MG63 (cell line): Measurements from ENCODE around the gene MEGF8. TPM values are rescaled to one million over a fixed set of nuclear protein-coding genes. Genes with fewer than 3 reads are reported as not detected.
"Not testable (repeated sequence)": the region's sequence is repeated elsewhere in the genome, so short reads cannot be mapped to it uniquely, and the experiment has no call there.

ENCODE experiments used
- DNase-seq: peaks from one replicate; pipeline ENCODE4 v3.0.0-alpha.2; 2020
- H3K27me3 ChIP-seq: fragments of 250-450 bp; sonication (Bioruptor Pico); 2 replicates; pipeline ENCODE4 v1.5.1; 2020; ENCODE audit warnings: mild to moderate bottlenecking, moderate library complexity
- H3K36me3 ChIP-seq: fragments of 250-450 bp; sonication (Bioruptor Pico); 2 replicates; pipeline ENCODE4 v1.5.1; 2020; ENCODE audit warnings: mild to moderate bottlenecking, moderate library complexity
- H3K4me3 ChIP-seq: fragments of 250-450 bp; sonication (Bioruptor Pico); 2 replicates; pipeline ENCODE4 v1.5.1; 2020; ENCODE audit warnings: mild to moderate bottlenecking, moderate library complexity
- H3K9me3 ChIP-seq: fragments of 250-450 bp; sonication (Bioruptor Pico); 2 replicates; pipeline ENCODE4 v1.5.1; 2020; ENCODE audit warnings: mild to moderate bottlenecking, moderate library complexity
- total RNA-seq: library from RNA; depleted of rRNA; stranded (reverse); fragments of >200 nt; shearing (Covaris generic); gene quantifications from 2 replicates; pipeline ENCODE4 v1.2.3, GENCODE V29; 2014; ENCODE audit warnings: low replicate concordance

Gene MEGF8
- total RNA-seq, 1 experiment from 2014 or later: 26.7 TPM

DNA sequence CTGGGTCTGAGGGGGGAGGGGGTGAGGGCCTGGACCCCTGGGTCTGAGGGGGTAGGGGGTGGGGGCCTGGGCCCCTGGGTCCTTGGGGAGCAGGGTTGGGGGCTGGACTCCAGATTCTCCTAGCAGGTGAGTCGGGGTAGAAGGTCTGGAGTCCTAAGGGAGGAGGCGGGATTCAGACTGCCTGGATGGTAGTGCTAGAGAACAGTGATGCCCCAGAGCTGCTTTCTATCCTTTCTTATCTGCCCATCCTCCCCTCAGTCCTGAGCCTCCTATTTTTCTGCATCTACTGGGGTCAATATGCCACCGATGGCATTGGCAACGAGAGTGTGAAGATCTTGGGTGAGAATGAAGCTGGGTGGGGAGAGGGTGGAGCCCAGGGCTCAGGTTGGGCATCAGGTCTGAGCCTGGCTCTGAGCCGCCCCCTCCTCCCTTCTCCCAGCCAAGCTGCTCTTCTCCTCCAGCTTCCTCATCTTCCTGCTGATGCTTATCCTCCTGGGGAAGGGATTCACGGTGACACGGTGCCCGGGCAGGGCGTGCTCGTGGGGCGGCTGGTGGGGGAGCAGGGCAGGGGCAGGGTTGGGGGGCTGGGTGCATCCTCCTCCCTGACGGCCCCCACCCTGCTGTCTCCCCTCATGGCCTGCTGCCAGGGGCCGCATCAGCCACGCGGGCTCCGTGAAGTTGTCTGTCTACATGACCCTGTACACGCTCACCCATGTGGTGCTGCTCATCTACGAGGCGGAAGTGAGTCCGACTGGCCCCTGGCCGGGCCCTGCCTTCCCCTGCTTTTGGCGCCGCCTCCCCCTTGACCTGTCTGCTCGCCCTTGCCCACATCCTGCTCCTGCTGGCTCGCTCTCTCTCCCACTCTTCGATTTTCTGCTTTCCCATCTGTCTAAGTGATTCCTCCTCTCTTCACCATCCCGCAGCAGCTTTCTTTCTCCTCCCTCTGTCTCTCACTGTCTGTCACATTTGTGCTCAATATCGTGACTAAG, 8.9 kb upstream of the MEGF8 start:
- Histone ChIP-seq H3K27me3 (peaks cover 14% of the 10 kb centered on the region), H3K9me3 (no peaks in the 10 kb centered on the region), H3K4me3 (no peak overlapping the region), H3K36me3 (no peaks in the 10 kb centered on the region)
- DNase-seq: peak; percentile 73

- Histone ChIP-seq H3K27me3 (peaks cover 14% of the 10 kb centered on the region), H3K36me3 (no peaks in the 10 kb centered on the region), H3K9me3 (no peaks in the 10 kb centered on the region), H3K4me3 (no peak overlapping the region)
- no peak for DNase-seq
Observed at GRCh38 chr19:42317535-42317934, 7.9 kb upstream of the MEGF8 start.

DNA sequence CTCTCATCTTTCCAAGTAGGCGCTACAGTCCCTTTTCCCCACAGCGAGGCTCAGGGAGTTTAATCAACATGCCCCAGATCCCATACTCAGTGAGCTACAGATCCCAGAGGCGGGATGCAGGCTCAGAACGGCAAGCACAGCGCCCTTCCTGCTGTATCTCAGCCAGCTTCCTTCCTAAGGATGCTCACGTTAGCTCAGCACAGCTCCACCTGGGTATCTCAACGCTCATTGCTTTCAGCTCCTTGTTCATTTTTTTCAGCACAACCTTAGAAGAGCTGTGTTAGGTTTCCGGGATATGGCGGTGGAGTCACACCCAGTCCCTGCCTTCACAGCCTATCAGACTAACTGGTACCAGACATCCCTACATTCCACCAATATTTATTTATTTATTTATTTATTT, 3.1 kb upstream of the MEGF8 start:
- Histone ChIP-seq H3K4me3 (no peak overlapping the region), H3K36me3 (no peaks in the 10 kb centered on the region), H3K27me3 (no peaks in the 10 kb centered on the region), H3K9me3 (no peaks in the 10 kb centered on the region)
- no peak for DNase-seq

DNA sequence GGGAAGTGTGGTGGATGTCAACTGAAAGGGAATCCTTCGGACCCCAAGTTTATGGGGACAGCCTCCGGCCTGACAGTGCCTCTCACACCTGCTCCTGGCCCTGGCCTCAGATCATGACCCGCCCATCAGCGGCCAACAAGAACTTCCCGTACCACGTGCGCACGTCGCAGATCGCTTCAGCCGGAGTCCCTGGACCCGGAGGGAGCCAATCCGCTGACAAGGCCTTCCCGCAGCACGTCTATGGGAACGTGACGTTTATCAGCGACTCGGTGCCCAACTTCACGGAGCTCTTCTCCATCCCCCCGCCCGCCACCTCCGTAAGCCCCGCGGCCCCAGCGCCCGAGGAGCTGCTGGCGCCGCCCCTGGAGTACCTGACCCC, 2.0 kb upstream of the MEGF8 start:
- no peaks in the 10 kb centered on the region for H3K27me3 ChIP-seq
- no peaks in the 10 kb centered on the region for H3K9me3 ChIP-seq
- no peak for DNase-seq
- no peak overlapping the region for H3K4me3 ChIP-seq
- H3K36me3 ChIP-seq: no peaks in the 10 kb centered on the region

- Histone ChIP-seq H3K27me3 (no peaks in the 10 kb centered on the region), H3K9me3 (no peaks in the 10 kb centered on the region), H3K36me3 (no peaks in the 10 kb centered on the region), H3K4me3 (no peak overlapping the region)
- no peak for DNase-seq
Observed at GRCh38 chr19:42323852-42324654, 1.4 kb upstream of the MEGF8 start.

DNA sequence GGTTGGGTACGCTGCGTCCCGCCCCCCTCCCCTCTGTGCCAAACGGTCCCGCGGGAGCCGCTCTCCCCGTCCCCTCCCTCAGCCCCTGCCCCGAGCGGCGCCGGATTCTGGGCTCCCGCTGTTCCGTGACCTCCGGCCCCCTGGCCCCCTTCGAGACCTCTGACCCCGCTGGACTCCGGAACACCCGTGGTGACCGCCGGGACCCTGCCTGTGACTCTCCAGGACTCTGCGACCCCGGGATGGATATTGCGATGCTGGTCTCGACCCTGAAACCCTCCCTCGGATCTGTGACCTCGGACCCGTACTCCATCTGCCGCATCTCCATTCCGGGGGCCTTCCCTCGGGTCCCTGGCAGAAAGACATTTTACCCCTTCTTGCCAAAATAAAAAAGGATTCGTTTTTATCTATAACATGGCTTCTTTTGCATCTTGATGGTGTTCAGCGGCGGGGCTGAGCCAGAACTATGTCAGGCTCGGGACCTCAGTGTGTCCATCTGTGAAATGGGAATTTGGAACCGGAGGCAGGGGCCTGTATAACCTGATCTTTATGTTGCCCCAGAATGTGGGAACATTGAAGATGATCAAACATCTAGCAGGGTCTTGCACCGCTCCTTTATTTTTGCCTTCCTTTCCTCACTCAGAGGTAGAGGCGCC, 654 bp upstream of the MEGF8 start:
- DNase-seq: no peak

DNA sequence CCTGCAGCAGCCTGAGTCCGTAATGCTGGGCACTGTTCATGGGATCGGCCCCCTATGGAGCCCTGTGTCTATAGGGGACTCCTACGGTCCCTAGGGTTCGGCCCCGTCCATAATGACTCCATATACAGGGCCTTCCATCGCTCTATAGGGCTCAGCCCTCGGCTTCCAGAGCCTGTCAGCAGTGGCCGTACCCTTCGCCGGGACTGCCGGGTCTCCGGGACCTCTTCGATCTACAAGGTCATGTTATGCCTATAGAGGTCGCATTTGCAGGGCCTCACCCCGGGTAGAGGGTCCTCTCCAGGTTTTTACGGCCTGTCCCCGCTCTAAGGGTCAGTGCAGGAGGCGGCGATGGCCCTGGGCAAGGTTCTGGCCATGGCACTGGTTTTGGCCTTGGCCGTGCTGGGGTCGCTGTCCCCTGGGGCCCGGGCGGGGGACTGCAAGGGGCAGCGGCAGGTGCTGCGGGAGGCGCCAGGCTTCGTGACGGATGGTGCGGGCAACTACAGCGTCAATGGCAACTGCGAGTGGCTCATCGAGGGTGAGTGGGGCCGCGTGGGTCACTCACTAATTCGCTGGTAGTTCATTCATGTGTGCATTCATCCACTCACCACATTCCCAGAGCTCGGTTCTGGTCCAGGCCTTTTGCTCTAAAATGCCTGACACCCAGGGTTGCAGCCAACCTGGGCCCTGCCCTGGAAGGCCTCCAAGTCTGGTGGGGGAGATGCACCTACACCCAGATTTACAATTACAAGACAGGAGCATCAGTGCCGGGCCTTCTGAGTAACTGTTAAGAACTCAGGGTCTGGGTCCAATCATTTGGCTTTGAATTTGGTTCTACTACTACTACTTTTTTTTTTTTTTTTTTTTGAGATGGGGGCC, 699 bp downstream of the MEGF8 start:
- H3K27me3 ChIP-seq: no peaks in the 10 kb centered on the region
- no peaks in the 10 kb centered on the region for H3K36me3 ChIP-seq
- H3K9me3 ChIP-seq: no peaks in the 10 kb centered on the region
- peak overlapping the region; percentile 73 for H3K4me3 ChIP-seq
- DNase-seq: no peak

More for the DNA sequence above, 654 bp upstream of the MEGF8 start:
- Histone ChIP-seq H3K9me3 (no peaks in the 10 kb centered on the region), H3K4me3 (peak overlapping the region; percentile 17), H3K36me3 (no peaks in the 10 kb centered on the region), H3K27me3 (no peaks in the 10 kb centered on the region)

DNA sequence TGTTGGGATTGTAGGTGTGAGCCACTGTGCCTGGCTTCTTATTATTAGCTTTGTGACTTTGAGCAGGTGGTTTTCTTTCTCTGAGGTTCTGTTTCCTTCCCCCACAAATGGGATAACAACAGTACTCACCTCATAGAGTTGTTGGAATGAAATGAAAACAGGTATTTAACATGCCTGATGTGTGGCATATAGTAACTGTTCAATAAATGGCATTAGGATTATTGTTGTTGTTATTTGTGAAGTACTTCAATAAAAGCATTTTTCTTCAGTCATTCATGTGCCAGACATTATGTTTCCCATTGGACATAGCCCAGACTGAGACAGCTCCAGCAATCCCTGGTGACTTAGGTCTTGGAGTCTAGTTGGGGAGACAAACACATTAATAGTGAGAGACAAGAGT, 1.5 kb downstream of the MEGF8 start:
- no peaks in the 10 kb centered on the region for H3K27me3 ChIP-seq
- H3K36me3 ChIP-seq: no peaks in the 10 kb centered on the region
- no peak for DNase-seq
- peak overlapping the region; percentile 73 for H3K4me3 ChIP-seq
- no peaks in the 10 kb centered on the region for H3K9me3 ChIP-seq

- H3K27me3 ChIP-seq: no peaks in the 10 kb centered on the region
- no peaks in the 10 kb centered on the region for H3K9me3 ChIP-seq
- no peak for DNase-seq
- H3K36me3 ChIP-seq: no peaks in the 10 kb centered on the region
- H3K4me3 ChIP-seq: peak overlapping the region; percentile 73
Observed at GRCh38 chr19:42327381-42327780, 1.9 kb downstream of the MEGF8 start.

- no peak for DNase-seq
- no peaks in the 10 kb centered on the region for H3K27me3 ChIP-seq
- H3K4me3 ChIP-seq: no peak overlapping the region
- no peaks in the 10 kb centered on the region for H3K36me3 ChIP-seq
- no peaks in the 10 kb centered on the region for H3K9me3 ChIP-seq
Observed at GRCh38 chr19:42328106-42328505, 2.7 kb downstream of the MEGF8 start.

GRCh38 chr19:42328854-42329253, 3.4 kb downstream of the MEGF8 start:
- Histone ChIP-seq H3K4me3 (no peak overlapping the region), H3K36me3 (no peaks in the 10 kb centered on the region), H3K27me3 (no peaks in the 10 kb centered on the region), H3K9me3 (no peaks in the 10 kb centered on the region)
- no peak for DNase-seq

DNA sequence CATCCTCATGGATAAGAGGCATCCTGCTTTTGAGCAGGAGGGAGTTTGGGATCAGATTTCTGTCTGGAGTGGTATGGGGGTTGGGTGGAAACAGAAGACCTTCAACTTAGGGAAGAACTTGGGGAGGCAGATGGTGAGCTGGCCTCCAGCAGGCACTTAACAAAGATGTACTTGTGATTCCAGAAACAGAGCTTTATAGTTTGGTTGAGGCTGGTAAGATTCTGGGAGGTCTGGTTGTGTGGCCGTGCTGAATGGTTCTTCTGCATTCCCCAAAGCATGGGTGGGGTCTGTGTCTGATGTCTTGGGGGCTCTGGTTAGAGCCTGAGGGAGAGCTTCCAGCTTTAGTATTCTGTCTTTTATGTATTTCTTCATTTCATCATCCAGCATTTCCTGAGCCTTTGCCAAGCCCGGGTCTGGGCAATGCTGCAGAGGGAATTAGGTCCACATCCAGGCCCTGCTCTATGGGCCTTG, 4.8 kb downstream of the MEGF8 start:
- no peak overlapping the region for H3K4me3 ChIP-seq
- H3K27me3 ChIP-seq: no peaks in the 10 kb centered on the region
- no peak for DNase-seq
- peaks cover 3% of the 10 kb centered on the region; the same call in 1 of the 2 replicates for H3K36me3 ChIP-seq
- no peaks in the 10 kb centered on the region for H3K9me3 ChIP-seq

GRCh38 chr19:42331333-42331732, 5.9 kb downstream of the MEGF8 start:
- not testable (repeated sequence) for DNase-seq, H3K27me3 ChIP-seq, H3K4me3 ChIP-seq, H3K36me3 ChIP-seq, H3K9me3 ChIP-seq

DNA sequence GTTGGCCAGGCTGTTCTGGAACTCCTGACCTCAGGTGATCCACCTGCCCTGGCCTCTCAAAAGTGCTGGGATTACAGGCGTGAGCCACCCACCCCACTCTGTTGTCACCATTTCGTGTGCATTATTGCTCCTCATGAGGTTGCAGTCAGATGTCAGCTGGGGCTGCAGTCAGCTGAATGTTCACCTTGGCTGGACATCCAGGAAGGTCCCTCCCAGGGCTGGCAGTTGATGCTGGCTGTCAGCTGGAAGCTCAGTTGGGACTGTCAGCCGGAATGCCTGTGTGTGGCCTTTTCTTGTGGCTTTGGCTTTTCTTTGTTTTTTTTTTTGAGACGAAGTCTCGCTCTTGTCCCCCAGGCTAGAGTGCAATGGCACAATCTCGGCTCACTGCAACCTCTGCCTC, 6.6 kb downstream of the MEGF8 start:
- Histone ChIP-seq H3K27me3 (no peaks in the 10 kb centered on the region), H3K36me3 (peaks cover 10% of the 10 kb centered on the region), H3K9me3 (no peaks in the 10 kb centered on the region), H3K4me3 (no peak overlapping the region)
- no peak for DNase-seq

DNA sequence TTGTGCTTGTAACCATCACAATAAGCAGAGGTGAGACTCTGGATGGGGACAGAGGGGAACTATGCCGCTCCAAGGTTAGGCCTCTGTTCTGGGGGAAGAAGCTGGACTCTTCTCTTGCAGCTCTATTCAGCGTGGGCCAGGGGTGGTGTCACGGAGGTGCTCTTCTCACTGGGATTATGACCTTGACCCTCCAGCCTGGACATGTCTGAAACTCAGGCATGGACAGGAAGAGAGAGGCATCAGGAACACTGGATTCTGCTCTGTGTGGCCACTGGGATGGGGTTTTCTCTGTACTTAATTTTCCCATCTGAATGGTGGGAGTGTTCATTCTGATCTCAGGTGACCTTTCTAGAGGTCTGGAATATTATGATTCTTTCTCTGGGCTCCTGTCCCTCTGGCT, 7.6 kb downstream of the MEGF8 start:
- Histone ChIP-seq H3K36me3 (peaks cover 11% of the 10 kb centered on the region), H3K4me3 (no peak overlapping the region), H3K9me3 (no peaks in the 10 kb centered on the region), H3K27me3 (no peaks in the 10 kb centered on the region)
- no peak for DNase-seq
